HEK293 (cell line): ENCODE measurements around the gene CIC.

Experiments
- GLIS1 ChIP-seq: fragments of 450-650 bp; formaldehyde crosslinking; IDR thresholded peaks from 2 replicates; pipeline ENCODE4 v1.5.1; 2016; ENCODE audit warnings: missing biosample characterization, missing genetic modification characterization
- GLIS2 ChIP-seq: fragments of 450-650 bp; formaldehyde crosslinking; IDR thresholded peaks from 2 replicates; pipeline ENCODE4 v1.5.1; 2016; ENCODE audit warnings: missing biosample characterization, missing genetic modification characterization
- KLF1 ChIP-seq: fragments of 450-650 bp; formaldehyde crosslinking; IDR thresholded peaks from 2 replicates; pipeline ENCODE4 v1.5.1; 2016; ENCODE audit warnings: missing biosample characterization, missing genetic modification characterization
- KLF7 ChIP-seq: fragments of 450-650 bp; formaldehyde crosslinking; IDR thresholded peaks from 2 replicates; pipeline ENCODE4 v1.5.1; 2016; ENCODE audit warnings: missing biosample characterization, missing genetic modification characterization, borderline replicate concordance
- OSR2 ChIP-seq: fragments of 450-650 bp; formaldehyde crosslinking; IDR thresholded peaks from 2 replicates; pipeline ENCODE4 v1.5.1; 2016; ENCODE audit warnings: missing biosample characterization, missing genetic modification characterization
- PBX3 ChIP-seq: sonication (generic); formaldehyde crosslinking; IDR thresholded peaks from 2 replicates; pipeline ENCODE4 v1.8.1; 2022; ENCODE audit warnings: mild to moderate bottlenecking, moderate library complexity, missing genetic modification reagents
- REPIN1 ChIP-seq: fragments of 450-650 bp; formaldehyde crosslinking; IDR thresholded peaks from 2 replicates; pipeline ENCODE4 v1.5.1; 2017; ENCODE audit warnings: missing biosample characterization, missing genetic modification characterization, low read depth
- SETDB1 ChIP-seq: IDR thresholded peaks from one replicate; pipeline ENCODE4 v1.6.1; 2017; ENCODE audit warnings: mild to moderate bottlenecking, low read length, moderate library complexity, mixed read lengths; ENCODE audit not compliant: insufficient read length
- TCF7L2 ChIP-seq: IDR thresholded peaks from 2 replicates; pipeline ENCODE4 v1.6.1; 2011; ENCODE audit warnings: low read depth, mild to moderate bottlenecking, inconsistent platforms, low read length, moderate library complexity, borderline replicate concordance
- TRIM28 ChIP-seq: IDR thresholded peaks from 2 replicates; pipeline ENCODE4 v1.6.1; 2011; ENCODE audit warnings: low read length, control low read depth, borderline replicate concordance
- ZBTB21 ChIP-seq: fragments of 450-650 bp; formaldehyde crosslinking; IDR thresholded peaks from 2 replicates; pipeline ENCODE4 v1.5.1; 2017; ENCODE audit warnings: missing biosample characterization, missing genetic modification characterization
- ZBTB48 ChIP-seq: fragments of 450-650 bp; formaldehyde crosslinking; IDR thresholded peaks from 2 replicates; pipeline ENCODE4 v1.5.1; 2016; ENCODE audit warnings: missing biosample characterization, missing genetic modification characterization
- ZFHX2 ChIP-seq: fragments of 450-650 bp; formaldehyde crosslinking; conservative IDR thresholded peaks from 2 replicates; pipeline ENCODE4 v1.5.1; 2016; ENCODE audit warnings: missing biosample characterization, missing genetic modification characterization
- ZFP3 ChIP-seq: fragments of 450-650 bp; formaldehyde crosslinking; IDR thresholded peaks from 2 replicates; pipeline ENCODE4 v1.5.1; 2016; ENCODE audit warnings: low read depth, missing biosample characterization, missing genetic modification characterization
- ZFP41 ChIP-seq: fragments of 450-650 bp; formaldehyde crosslinking; IDR thresholded peaks from 2 replicates; pipeline ENCODE4 v1.5.1; 2016; ENCODE audit warnings: missing biosample characterization, missing genetic modification characterization, borderline replicate concordance
- ZNF10 ChIP-seq: fragments of 450-650 bp; formaldehyde crosslinking; IDR thresholded peaks from 2 replicates; pipeline ENCODE4 v1.5.1; 2017; ENCODE audit warnings: missing biosample characterization, missing genetic modification characterization
- ZNF148 ChIP-seq: fragments of 450-650 bp; formaldehyde crosslinking; IDR thresholded peaks from 2 replicates; pipeline ENCODE4 v1.5.0; 2017; ENCODE audit warnings: missing biosample characterization, missing genetic modification characterization, borderline replicate concordance
- ZNF155 ChIP-seq: fragments of 450-650 bp; formaldehyde crosslinking; IDR thresholded peaks from 2 replicates; pipeline ENCODE4 v1.5.1; 2016; ENCODE audit warnings: missing biosample characterization, missing genetic modification characterization
- ZNF2 ChIP-seq: fragments of 450-650 bp; formaldehyde crosslinking; IDR thresholded peaks from 2 replicates; pipeline ENCODE4 v1.5.1; 2016; ENCODE audit warnings: missing biosample characterization, missing genetic modification characterization
- ZNF202 ChIP-seq: fragments of 450-650 bp; formaldehyde crosslinking; IDR thresholded peaks from 2 replicates; pipeline ENCODE4 v1.5.1; 2016; ENCODE audit warnings: missing biosample characterization, missing genetic modification characterization, borderline replicate concordance
- ZNF24 ChIP-seq: fragments of 450-650 bp; formaldehyde crosslinking; IDR thresholded peaks from 2 replicates; pipeline ENCODE4 v1.5.1; 2016; ENCODE audit warnings: missing biosample characterization, missing genetic modification characterization
- ZNF26 ChIP-seq: fragments of 450-650 bp; formaldehyde crosslinking; IDR thresholded peaks from 2 replicates; pipeline ENCODE4 v1.5.1; 2016; ENCODE audit warnings: missing biosample characterization, missing genetic modification characterization
- ZNF266 ChIP-seq: fragments of 450-650 bp; formaldehyde crosslinking; IDR thresholded peaks from 2 replicates; pipeline ENCODE4 v1.5.1; 2016; ENCODE audit warnings: missing biosample characterization, missing genetic modification characterization, low read depth
- ZNF302 ChIP-seq: fragments of 450-650 bp; formaldehyde crosslinking; IDR thresholded peaks from 2 replicates; pipeline ENCODE4 v1.5.1; 2016; ENCODE audit warnings: missing biosample characterization, missing genetic modification characterization, low read depth
- ZNF311 ChIP-seq: fragments of 450-650 bp; formaldehyde crosslinking; IDR thresholded peaks from 2 replicates; pipeline ENCODE4 v1.5.1; 2017; ENCODE audit warnings: missing biosample characterization, missing genetic modification characterization, borderline replicate concordance
- ZNF324 ChIP-seq: fragments of 450-650 bp; formaldehyde crosslinking; IDR thresholded peaks from 2 replicates; pipeline ENCODE4 v1.5.1; 2016; ENCODE audit warnings: missing biosample characterization, missing genetic modification characterization
- ZNF335 ChIP-seq: fragments of 450-650 bp; formaldehyde crosslinking; conservative IDR thresholded peaks from 2 replicates; pipeline ENCODE4 v1.5.1; 2016; ENCODE audit warnings: missing biosample characterization, missing genetic modification characterization
- ZNF366 ChIP-seq: fragments of 450-650 bp; formaldehyde crosslinking; conservative IDR thresholded peaks from 2 replicates; pipeline ENCODE4 v1.5.1; 2016; ENCODE audit warnings: missing biosample characterization, missing genetic modification characterization
- ZNF560 ChIP-seq: fragments of 450-650 bp; formaldehyde crosslinking; IDR thresholded peaks from 2 replicates; pipeline ENCODE4 v1.5.1; 2017; ENCODE audit warnings: missing biosample characterization, missing genetic modification characterization, borderline replicate concordance
- ZNF621 ChIP-seq: fragments of 450-650 bp; formaldehyde crosslinking; IDR thresholded peaks from 2 replicates; pipeline ENCODE4 v1.5.1; 2017; ENCODE audit warnings: missing biosample characterization, missing genetic modification characterization
- ZNF629 ChIP-seq: fragments of 450-650 bp; formaldehyde crosslinking; IDR thresholded peaks from 2 replicates; pipeline ENCODE4 v1.5.1; 2017; ENCODE audit warnings: missing biosample characterization, missing genetic modification characterization
- ZNF654 ChIP-seq: fragments of 450-650 bp; formaldehyde crosslinking; IDR thresholded peaks from 2 replicates; pipeline ENCODE4 v1.5.1; 2016; ENCODE audit warnings: low read depth, missing biosample characterization, missing genetic modification characterization
- ZNF677 ChIP-seq: fragments of 450-650 bp; IDR thresholded peaks from 2 replicates; pipeline ENCODE4 v1.5.0; 2018; ENCODE audit warnings: missing biosample characterization, mild to moderate bottlenecking, missing genetic modification characterization, moderate library complexity
- ZNF791 ChIP-seq: fragments of 450-650 bp; formaldehyde crosslinking; IDR thresholded peaks from 2 replicates; pipeline ENCODE4 v1.5.1; 2016; ENCODE audit warnings: missing biosample characterization, missing genetic modification characterization
- ZNF830 ChIP-seq: fragments of 450-650 bp; IDR thresholded peaks from 2 replicates; pipeline ENCODE4 v1.5.0; 2018; ENCODE audit warnings: missing biosample characterization, missing genetic modification characterization, low read depth, mild to moderate bottlenecking, moderate library complexity
- ZNF837 ChIP-seq: fragments of 450-650 bp; formaldehyde crosslinking; IDR thresholded peaks from 2 replicates; pipeline ENCODE4 v1.5.1; 2016; ENCODE audit warnings: missing biosample characterization, missing genetic modification characterization
- ZNF843 ChIP-seq: fragments of 450-650 bp; formaldehyde crosslinking; IDR thresholded peaks from 2 replicates; pipeline ENCODE4 v1.5.1; 2016; ENCODE audit warnings: missing biosample characterization, missing genetic modification characterization
- ZSCAN23 ChIP-seq: fragments of 450-650 bp; formaldehyde crosslinking; IDR thresholded peaks from 2 replicates; pipeline ENCODE4 v1.5.1; 2016; ENCODE audit warnings: missing biosample characterization, missing genetic modification characterization

The CIC gene

GRCh38 chr19:42269478-42270345 lies 660 bp downstream of the CIC start (continued):
- TF ChIP-seq TCF7L2 (no peak), REPIN1 (tag by site-specific recombination) (no peak), ZFP41 (tag by site-specific recombination) (no peak), ZNF335 (tag by site-specific recombination) (peak; percentile 61), ZNF830 (tag by site-specific recombination) (no peak), ZFHX2 (tag by site-specific recombination) (peak; percentile 77), ZNF560 (tag by site-specific recombination) (no peak), ZNF843 (tag by site-specific recombination) (no peak), ZNF311 (tag by site-specific recombination) (0 out of 2 replicates have a peak, but pooled peaks have one; percentile 22), ZNF324 (tag by site-specific recombination) (no peak), ZNF155 (tag by site-specific recombination) (no peak), ZFP3 (tag by site-specific recombination) (no peak), ZSCAN23 (tag by site-specific recombination) (no peak), ZNF24 (tag by site-specific recombination) (no peak), ZNF366 (tag by site-specific recombination) (peak; percentile 78), ZNF677 (tag by site-specific recombination) (no peak), GLIS2 (tag by site-specific recombination) (no peak), PBX3 (CRISPR knock-in tag) (no peak), TRIM28 (no peak), ZNF2 (tag by site-specific recombination) (no peak), ZNF302 (tag by site-specific recombination) (no peak), ZNF202 (tag by site-specific recombination) (no peak), KLF1 (tag by site-specific recombination) (no peak), ZNF791 (tag by site-specific recombination) (peak; percentile 64; the same call in 1 of the 2 replicates), KLF7 (tag by site-specific recombination) (0 out of 2 replicates have a peak, but pooled peaks have one; percentile 13), ZNF837 (tag by site-specific recombination) (no peak), SETDB1 (no peak), GLIS1 (tag by site-specific recombination) (no peak), ZNF266 (tag by site-specific recombination) (no peak), ZBTB21 (tag by site-specific recombination) (peak; percentile 23; the same call in 1 of the 2 replicates), ZNF654 (tag by site-specific recombination) (no peak), ZNF10 (tag by site-specific recombination) (no peak), ZNF629 (tag by site-specific recombination) (no peak), ZNF26 (tag by site-specific recombination) (no peak), ZNF621 (no peak), ZBTB48 (tag by site-specific recombination) (peak; percentile 45; the same call in 1 of the 2 replicates), OSR2 (tag by site-specific recombination) (no peak), ZNF148 (tag by site-specific recombination) (no peak)
